GM19468 (cell line): ENCODE results near the gene PRKACG.
"Not testable (repeated sequence)": the region's sequence is repeated elsewhere in the genome, so short reads cannot be mapped to it uniquely, and the experiment has no call there.

Experiments used
- ATAC-seq: cut with Tn5 transposase; IDR thresholded peaks from one replicate; pipeline ENCODE4 v1.9.1; 2021; ENCODE audit warnings: mild to moderate bottlenecking, moderate library complexity, moderate number of reproducible peaks; ENCODE audit not compliant: unreplicated experiment; ENCODE audit errors: extremely low read depth

The PRKACG gene

DNA sequence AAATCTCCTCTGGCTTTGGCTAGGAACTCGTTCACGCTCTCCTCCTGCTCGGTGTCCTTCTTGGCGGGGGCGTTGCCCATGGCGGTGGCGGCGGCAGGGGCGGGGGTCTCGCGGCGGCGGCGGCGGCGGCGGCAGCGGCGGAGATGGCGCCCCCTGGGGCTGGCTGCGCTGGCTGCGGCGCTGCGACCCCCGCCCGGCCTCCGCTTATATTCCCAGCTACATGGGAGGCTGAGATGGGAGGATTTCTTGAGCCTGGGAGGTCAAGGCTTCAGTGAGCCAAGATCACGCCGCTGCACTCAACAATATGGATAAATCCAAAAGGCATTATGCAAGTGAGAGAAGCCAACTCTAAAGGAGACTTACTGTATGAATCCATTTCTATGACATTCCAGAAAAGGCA, at the start of gene PRKACG:
Gene PRKACG, minus strand, starts transcription at position 101 of the 400 bp plus-strand sequence. Its CDS starts 21 bp downstream, at position 80.
- no peak for ATAC-seq

DNA sequence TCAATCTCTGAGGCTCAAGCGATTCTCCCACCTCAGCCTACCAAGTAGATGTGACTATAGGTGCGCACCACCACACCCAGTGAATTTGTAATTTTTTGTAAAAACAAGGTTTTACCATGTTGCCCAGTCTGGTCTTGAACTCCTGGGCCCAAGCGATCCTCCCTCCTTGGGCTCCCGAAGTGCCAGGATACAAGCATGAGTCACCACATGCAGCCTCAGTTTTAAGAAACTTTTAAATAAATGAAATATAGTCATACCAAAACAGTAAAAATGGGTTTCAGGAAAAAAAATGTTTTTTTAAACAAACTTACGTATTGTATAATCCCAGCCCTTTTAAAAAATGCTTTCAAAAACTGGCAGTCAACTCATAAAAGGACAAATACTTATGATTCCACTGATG, 48.3 kb upstream of the PRKACG start:
- no peak for ATAC-seq

DNA sequence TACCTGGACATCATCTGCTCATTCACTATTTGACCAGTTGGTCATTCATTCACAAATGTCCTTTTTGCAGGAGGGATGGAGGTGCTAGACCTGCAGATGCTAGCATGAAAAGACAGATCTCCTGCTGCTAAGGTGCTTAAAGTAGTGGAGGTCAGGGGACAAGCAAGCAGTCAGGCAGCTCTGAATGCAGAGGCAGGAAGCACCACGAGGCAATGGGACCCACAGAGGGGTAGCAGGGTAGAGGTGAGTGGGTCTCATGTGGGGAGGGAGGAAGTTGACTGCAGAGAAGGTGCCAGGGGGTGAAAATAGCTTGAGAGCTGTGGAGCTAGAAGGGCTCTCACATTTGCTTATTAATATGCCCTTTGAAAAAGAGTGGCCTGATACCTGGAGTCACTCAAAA, 46.9 kb upstream of the PRKACG start:
- no peak for ATAC-seq

DNA sequence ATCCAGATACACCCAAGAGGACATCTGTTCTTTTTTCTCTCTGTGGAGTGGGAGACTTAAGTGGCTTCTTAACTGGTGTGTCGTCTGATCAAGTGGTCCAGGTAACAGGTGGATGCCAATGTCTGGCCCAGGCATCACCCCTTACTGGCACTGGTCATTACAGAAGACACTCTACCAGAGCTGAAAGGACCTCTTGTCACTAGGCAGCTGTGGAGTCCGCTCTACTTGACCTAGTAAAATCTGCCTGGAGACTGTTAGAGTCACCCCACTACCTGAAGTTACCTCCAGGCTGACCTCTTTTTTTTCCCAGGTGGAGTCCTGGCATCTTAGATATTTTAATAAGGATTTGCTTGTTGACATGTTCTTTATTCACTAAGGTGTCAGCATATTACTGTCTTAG, 44.2 kb upstream of the PRKACG start:
- ATAC-seq, result no peak

DNA sequence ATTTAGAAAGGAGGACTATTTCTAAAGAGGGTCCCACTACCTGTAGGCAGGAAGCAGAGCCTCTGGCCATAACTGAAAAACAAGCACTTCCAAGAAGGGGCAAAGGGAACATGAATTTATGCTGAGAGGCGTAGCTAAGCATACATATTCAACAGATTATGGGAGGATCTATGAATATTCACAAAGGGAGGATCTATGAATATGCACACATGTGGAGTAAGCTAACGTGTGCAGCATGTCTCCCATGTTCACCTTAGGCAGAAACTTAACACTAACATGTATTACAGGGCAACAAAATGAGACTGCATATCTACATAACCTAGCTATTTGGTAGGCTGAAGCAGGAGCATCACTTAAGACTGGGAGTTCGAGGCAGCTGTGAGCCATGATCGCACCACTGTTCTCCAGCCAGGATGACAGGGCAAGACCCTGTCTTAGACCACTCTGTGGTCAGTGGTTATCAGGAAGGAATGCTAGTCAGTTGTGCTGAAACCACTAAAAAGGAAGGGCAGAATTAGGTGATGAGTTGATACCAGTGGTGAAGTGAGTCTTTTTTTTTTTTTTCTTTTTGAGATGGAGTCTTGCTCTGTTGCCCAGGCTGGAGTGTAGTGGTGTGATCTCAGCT, 42.4 kb upstream of the PRKACG start:
- no peak for ATAC-seq

DNA sequence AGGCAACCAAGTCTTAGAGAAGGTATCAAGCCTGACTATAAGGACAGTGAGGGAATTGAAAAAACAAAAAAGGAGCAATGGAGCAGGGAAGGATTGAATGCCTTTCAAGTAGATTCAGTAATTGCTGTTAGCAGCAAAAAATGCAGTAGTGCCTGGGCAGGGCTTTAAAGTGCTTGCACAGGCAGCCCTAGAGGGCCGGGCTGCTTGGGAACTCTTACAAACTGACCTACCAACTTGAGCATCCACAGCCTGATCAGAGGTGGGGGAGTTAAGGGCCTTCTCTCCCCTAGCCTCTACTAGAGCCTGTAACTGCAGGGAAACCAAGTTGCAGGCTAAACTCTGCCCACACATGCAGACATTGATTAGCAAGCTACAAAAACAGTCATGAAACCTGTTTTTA, 41.1 kb upstream of the PRKACG start:
- ATAC-seq, result no peak

DNA sequence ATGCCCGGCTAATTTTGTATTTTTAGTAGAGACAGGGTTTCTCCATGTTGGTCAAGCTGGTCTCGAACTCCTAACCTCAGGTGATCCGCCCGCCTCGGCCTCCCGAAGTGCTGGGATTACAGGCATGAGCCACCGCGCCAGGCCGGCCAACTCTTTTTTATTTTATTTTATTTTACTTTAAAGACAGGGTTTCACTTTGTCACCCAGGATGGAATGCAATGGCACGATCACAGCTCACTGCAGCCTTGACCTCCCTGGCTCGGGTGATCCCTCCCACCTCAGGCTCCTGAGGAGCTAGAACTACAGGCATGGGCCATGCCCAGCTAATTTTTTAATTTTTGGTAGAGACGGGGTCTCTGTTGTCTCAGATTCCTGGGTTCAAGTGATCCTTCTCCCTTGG, 37.0 kb upstream of the PRKACG start:
- ATAC-seq, result not testable (repeated sequence)

DNA sequence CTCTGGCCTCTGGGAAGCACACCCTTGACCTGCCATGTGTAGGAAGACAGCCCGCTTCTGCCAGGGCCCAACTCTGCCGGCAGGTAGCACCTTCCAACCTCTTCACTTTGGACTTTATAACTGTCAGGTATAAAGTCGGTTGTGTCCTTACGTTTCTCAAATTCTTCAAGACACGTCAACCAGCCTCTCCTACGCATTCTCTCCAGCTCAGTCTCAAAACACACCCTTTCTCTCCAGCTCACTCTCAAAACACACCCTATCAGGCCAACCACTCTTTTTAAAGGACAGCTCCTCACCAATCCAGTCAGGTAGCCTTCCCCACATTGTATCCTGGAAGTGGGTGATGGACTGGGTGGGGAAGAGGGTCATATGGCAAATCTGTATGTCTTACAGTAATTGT, 35.2 kb upstream of the PRKACG start:
- no peak for ATAC-seq

DNA sequence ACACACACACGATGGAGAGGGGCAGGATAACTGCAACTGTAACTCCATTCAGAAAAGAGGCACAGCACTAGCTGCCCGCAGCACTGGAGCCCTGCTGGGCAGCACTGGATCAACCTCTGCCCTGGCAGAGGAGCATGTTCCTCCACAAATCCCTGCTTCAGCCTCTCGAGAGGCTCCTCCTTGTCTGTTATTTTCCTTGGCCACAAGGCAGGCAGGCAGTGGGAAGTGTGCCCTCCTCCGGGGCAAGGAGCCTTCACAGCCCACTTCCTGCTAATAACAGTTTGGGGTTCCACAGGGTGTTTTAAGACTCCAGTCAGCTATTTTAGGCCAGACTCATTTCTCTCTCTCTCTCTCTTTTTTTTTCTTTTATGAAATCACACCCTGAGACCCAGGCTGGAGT, 33.5 kb upstream of the PRKACG start:
- no peak for ATAC-seq

DNA sequence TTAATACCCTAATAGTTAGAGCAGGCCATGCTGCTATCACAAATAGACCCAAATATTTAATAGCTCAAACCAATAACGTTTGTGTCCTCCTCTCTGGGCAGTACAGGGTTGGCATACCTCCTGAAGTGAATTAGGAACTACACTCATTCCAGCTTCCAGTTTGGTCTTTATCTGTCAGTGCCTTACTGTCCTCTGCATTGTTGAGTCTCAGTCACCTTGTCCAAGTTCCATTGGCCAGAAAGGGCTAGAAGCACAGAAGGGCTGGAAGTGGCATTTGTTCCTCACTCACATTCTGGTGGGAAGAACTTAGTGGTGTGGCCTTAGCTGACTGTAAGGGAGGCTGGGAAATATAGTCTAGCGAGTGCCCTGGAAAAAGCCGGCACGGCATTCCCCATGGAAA, 32.8 kb upstream of the PRKACG start:
- no peak for ATAC-seq

DNA sequence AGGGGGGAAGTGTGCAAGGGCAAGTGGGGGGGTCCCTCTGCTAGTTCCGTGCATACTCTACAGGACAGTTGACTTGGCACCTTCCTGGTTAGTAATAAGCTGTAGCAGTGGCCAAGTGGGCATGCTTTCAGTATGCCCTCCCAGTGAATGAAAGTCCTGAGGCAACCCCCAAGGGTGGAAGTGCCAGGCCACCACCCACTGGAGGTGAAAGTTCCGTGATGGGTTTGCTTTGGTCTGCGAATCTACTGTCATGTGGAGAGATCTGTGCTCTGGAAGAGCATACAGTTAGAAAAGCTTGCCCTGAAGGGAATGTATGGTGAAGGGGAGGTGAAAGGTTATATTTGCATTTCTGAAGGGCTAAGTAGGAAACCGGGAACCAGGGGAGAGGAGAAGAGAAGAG, 31.9 kb upstream of the PRKACG start:
- no peak for ATAC-seq

DNA sequence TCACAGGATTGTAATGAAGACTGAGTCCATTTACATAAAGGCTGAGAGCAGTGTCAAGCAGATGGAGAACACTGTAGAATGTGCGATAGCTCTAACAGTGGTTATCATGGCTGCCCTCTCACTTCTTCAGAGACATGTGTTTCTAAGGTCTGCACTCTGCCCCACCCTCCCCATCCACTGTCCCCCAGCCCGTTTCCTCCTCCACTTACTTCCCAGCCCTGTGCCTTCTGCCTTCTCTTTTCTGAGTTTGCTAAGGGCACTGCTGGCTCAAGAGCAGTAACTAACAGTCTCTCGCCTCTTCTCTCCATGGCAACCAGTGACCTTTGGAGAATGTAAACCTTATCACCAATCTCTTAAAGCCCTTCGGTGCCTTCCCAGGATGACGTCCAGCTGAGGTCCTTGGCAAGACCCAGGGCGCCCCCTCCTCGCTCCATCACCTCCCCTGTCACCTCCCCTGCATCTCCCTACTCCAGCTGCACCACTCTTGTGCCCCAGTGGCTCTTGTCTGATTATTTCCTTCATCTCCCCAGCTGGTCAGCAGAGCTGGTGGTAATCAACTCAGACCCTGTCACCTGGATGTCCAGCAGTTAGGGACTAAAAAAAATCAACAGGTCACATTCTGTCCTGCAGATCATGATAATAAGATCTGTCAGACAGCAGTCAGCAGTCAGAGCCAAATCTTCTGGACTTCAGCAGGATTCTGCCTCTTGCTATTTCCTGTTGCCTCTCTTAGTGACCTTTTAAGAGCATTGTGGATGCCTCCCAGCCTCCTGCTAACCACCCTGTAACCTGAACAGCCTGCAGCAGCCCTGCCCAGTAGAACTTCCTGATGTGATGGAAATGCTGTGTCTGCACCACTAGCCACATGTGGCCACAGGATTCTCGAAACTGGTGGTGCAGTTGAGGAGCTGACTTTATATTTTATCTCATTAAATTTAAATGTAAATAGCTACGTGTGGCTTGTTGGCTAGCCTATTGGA, 30.6 kb upstream of the PRKACG start:
- no peak for ATAC-seq

DNA sequence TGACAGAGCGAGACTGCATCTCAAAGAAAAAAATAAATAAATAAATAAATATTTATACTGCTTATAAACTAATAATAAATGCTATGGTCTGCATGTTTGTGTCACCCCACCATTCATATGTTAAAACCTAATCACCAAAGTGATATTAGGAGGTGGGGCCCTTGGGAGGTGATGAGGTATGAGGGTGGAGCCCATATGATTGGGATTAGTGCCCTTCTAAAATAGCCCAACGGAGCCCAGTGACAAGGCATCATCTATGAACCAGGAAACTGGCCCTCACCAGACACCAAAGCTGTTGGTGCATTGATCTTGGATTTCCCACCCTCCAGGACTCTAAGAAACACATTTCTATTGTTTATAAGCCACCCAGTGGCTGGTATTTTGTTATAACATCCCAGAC, 26.7 kb upstream of the PRKACG start:
- no peak for ATAC-seq

DNA sequence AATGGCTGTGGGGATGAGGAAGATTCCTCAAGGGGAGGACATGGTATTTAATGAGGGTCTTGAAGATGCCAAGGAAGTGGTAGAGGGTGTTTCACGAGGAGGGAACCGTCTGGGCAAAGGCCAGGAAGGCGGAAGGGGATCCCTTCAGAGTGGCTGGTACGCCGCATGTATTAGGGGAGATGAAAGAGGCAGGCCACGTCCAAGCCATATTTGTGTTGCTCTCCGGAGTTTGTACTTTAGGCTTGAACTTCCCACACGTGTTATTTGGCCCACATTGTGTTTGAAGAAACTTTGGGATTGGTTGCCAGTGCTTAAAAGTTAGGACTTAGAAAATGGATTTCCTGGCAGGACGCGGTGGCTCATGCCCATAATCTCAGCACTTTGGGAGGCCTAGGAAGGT, 22.9 kb upstream of the PRKACG start:
- no peak for ATAC-seq

DNA sequence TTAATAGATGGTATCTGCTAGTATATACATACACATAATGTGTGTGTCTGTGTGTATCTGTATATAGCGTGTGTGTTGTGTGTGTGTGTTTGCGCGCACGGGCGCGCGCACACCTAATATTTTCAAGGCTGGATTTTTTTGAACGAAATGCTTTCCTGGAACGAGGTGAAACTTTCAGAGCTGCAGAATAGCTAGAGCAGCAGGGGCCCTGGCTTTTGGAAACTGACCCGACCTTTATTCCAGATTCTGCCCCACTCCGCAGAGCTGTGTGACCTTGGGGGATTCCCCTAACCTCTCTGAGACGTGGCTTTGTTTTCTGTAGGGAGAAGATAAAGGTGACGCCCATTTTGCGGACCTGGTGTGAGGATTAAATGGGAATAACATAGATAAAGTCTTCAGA, 22.4 kb upstream of the PRKACG start:
- no peak for ATAC-seq

DNA sequence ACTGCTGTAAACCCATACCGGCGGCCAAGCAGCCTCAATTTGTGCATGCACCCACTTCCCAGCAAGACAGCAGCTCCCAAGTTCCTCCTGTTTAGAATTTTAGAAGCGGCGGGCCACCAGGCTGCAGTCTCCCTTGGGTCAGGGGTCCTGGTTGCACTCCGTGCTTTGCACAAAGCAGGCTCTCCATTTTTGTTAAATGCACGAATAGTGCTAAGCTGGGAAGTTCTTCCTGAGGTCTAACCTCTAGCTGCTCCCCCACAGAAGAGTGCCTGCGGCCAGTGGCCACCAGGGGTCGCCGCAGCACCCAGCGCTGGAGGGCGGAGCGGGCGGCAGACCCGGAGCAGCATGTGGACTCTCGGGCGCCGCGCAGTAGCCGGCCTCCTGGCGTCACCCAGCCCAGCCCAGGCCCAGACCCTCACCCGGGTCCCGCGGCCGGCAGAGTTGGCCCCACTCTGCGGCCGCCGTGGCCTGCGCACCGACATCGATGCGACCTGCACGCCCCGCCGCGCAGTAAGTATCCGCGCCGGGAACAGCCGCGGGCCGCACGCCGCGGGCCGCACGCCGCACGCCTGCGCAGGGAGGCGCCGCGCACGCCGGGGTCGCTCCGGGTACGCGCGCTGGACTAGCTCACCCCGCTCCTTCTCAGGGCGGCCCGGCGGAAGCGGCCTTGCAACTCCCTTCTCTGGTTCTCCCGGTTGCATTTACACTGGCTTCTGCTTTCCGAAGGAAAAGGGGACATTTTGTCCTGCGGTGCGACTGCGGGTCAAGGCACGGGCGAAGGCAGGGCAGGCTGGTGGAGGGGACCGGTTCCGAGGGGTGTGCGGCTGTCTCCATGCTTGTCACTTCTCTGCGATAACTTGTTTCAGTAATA, 21.8 kb upstream of the PRKACG start, which contains the start of gene FXN:
Gene FXN, plus strand, starts transcription at position 315 of the 871 bp plus-strand sequence. Its CDS starts 31 bp downstream, at position 346.
- ATAC-seq, result peak; percentile 90

DNA sequence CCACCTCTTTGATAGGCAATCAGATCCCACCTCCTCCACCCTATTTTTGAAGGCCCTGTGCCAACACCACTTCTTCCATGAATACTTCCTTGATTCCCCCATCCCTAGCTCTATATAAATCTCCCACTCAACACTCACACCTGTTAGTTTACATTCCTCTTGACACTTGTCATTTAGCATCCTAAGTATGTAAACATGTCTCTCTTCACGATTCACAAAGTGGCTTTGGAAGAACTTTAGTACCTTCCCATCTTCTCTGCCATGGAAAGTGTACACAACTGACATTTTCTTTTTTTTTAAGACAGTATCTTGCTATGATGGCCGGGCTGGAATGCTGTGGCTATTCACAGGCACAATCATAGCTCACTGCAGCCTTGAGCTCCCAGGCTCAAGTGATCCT, 20.2 kb upstream of the PRKACG start:
- no peak for ATAC-seq

DNA sequence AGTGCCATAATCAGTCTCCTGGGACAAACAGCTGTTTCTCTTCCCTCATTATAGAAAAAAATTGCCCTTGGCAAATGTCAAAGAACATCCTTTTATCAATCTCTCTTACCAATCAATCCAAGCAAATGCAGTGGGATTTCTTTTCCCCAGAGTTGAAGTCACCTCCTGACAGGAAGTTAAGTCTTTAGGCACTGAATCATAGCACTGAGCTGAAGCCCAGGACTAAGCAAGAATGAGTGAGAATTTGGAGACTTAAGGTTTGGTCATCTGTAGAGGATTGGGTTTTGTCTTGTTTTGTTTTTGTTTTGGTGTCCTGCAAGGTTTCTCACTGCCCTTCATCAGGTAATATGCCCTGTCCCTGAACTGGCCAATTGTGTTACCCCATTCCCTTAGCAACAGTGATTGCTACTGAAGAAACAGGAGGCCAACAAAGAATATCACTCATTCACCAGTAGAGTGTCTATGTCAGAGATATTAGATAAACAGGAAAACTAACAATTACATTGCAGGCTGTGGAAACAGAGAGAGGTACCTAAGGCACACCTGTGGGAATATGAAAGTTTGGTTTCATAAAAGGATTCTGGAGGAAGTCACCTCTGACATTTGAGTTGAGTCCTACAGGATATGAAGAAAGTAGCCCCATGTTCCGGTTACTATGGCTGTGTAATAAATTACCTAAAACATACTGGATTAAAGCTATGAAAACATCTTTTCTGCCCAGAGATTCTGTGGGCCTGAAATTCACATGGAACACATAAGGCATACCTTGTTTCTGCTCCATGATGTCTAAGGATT, 17.1 kb upstream of the PRKACG start:
- ATAC-seq, result no peak

DNA sequence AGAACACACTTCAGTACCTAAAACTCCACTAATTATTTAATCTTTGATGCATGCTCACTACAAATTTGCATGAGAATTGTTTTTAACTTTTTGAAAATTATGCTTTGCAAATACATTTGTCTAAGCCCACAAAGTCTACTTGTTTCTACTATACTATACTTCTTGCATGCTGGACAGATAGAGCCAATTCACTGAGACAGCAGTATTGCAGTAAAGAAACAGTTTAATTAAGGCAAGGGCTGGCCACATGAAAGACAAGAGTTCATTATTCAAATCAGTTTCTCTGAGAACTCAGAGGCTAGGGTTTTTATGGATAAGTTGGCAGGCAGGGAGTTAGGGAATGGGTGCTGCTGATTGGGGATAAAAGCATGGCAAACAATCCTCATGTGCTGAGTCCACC, 15.6 kb upstream of the PRKACG start:
- no peak for ATAC-seq

DNA sequence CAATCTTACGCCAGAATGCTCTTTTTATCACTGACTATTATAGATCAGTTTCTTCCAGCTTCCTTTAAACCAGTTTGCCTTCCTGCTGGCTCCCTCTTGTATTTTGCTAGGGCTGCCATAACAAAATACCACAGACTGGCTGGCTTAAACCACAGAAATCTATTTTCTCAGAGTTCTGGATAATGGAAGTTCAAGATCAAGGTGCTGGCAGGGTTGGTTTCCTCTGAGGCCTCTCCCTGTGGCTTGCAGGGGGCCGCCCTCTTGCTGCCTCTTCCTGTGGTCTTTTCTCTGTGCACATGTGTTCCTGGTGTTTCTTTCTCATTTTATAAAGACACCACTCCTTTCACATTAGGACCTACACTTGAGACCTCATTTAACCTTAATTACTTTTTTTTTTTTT, 14.8 kb upstream of the PRKACG start:
- no peak for ATAC-seq
